Measurements from ENCODE around the gene EEF1G.

- TF ChIP-seq ZFP37 (tag by site-specific recombination; IDR thresholded peaks at IDR 0.05) (no peak), ZIC2 (tag by site-specific recombination; IDR thresholded peaks at IDR 0.05) (no peak), ZNF549 (tag by site-specific recombination; IDR thresholded peaks at IDR 0.05) (no peak)
- TF ChIP-seq, protein P1, sequence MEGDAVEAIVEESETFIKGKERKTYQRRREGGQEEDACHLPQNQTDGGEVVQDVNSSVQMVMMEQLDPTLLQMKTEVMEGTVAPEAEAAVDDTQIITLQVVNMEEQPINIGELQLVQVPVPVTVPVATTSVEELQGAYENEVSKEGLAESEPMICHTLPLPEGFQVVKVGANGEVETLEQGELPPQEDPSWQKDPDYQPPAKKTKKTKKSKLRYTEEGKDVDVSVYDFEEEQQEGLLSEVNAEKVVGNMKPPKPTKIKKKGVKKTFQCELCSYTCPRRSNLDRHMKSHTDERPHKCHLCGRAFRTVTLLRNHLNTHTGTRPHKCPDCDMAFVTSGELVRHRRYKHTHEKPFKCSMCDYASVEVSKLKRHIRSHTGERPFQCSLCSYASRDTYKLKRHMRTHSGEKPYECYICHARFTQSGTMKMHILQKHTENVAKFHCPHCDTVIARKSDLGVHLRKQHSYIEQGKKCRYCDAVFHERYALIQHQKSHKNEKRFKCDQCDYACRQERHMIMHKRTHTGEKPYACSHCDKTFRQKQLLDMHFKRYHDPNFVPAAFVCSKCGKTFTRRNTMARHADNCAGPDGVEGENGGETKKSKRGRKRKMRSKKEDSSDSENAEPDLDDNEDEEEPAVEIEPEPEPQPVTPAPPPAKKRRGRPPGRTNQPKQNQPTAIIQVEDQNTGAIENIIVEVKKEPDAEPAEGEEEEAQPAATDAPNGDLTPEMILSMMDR (tag by site-specific recombination; IDR thresholded peaks at IDR 0.05) = no peak
Measured at GRCh38 chr11:62572431-62572830, 1.3 kb downstream of the EEF1G start.
